Liver (tissue), 9 donors: ENCODE results near the gene CLDN16. TPM values are rescaled to one million over a fixed set of nuclear protein-coding genes. Genes with fewer than 3 reads are reported as not detected.

Experiments
- DNase-seq: peaks from one replicate; pipeline ENCODE4 v3.0.0-alpha.2; 2017; ENCODE audit warnings: low spot score
- H3K27ac ChIP-seq, 2 donors: one replicate each; pipeline ENCODE4 v1.7.0; 2013; ENCODE audit warnings: inconsistent platforms in 2 of 2, low read length in 2 of 2, control low read depth in 1 of 2, low read depth in 1 of 2, mild to moderate bottlenecking in 1 of 2
- H3K27me3 ChIP-seq, 4 donors: one replicate each; pipeline versions ENCODE4 v1.6.1 to v1.7.0; 2013; ENCODE audit warnings: low read length in 3 of 4, inconsistent platforms in 1 of 4, mild to moderate bottlenecking in 1 of 4, moderate library complexity in 1 of 4; ENCODE audit not compliant: control insufficient read depth in 4 of 4, insufficient read depth in 4 of 4
- H3K36me3 ChIP-seq, 4 donors: one replicate each; pipeline versions ENCODE4 v1.6.1 to v1.7.0; 2013; ENCODE audit warnings: low read length in 3 of 4, mild to moderate bottlenecking in 3 of 4, low read depth in 1 of 4, moderate library complexity in 1 of 4; ENCODE audit not compliant: control insufficient read depth in 4 of 4, insufficient read depth in 3 of 4
- H3K4me1 ChIP-seq, 4 donors: one replicate each; pipeline versions ENCODE4 v1.6.1 to v1.7.0; 2013; ENCODE audit warnings: low read length in 3 of 4, mild to moderate bottlenecking in 3 of 4, moderate library complexity in 1 of 4; ENCODE audit not compliant: control insufficient read depth in 4 of 4, insufficient read depth in 4 of 4
- H3K4me3 ChIP-seq, 3 donors: one replicate each; pipeline versions ENCODE4 v1.6.1 to v1.7.0; 2013; ENCODE audit warnings: low read length in 3 of 3, control low read depth in 1 of 3, low read depth in 1 of 3, mild to moderate bottlenecking in 1 of 3
- H3K9ac ChIP-seq, 2 donors: one replicate each; pipeline ENCODE4 v1.7.0; 2013; ENCODE audit warnings: low read length in 2 of 2, mild to moderate bottlenecking in 2 of 2, moderate library complexity in 2 of 2, control low read depth in 1 of 2, low read depth in 1 of 2
- H3K9me3 ChIP-seq, 4 donors: one replicate each; pipeline versions ENCODE4 v1.6.1 to v1.7.0; 2013; ENCODE audit warnings: low read length in 3 of 4; ENCODE audit not compliant: control insufficient read depth in 4 of 4
- CTCF ChIP-seq: fragments of 150-350 bp; IDR thresholded peaks from 2 replicates; pipeline ENCODE4 v1.5.1; 2017; ENCODE audit warnings: improper control_type of control experiment, low read depth, low read length; ENCODE audit not compliant: missing input control
- EGR1 ChIP-seq, 2 donors: IDR thresholded peaks; 2 replicates each; pipeline ENCODE4 v1.6.1; 2016 to 2018; ENCODE audit warnings: antibody characterized with exemption in 2 of 2, low read depth in 2 of 2
- FOXA1 ChIP-seq: IDR thresholded peaks from 2 replicates; pipeline ENCODE4 v1.6.1; 2016; ENCODE audit warnings: antibody characterized with exemption
- FOXA2 ChIP-seq: IDR thresholded peaks from 2 replicates; pipeline ENCODE4 v1.6.1; 2016; ENCODE audit warnings: antibody characterized with exemption
- GABPA ChIP-seq, 2 donors: IDR thresholded peaks in 1 of 2; conservative IDR thresholded peaks in 1 of 2; 2 replicates each; pipeline ENCODE4 v1.6.1; 2016; ENCODE audit warnings: antibody characterized with exemption in 2 of 2, mild to moderate bottlenecking in 1 of 2, moderate library complexity in 1 of 2
- HNF4A ChIP-seq, 2 donors: conservative IDR thresholded peaks; 2 replicates each; pipeline ENCODE4 v1.6.1; 2016; ENCODE audit warnings: antibody characterized with exemption in 2 of 2, mild to moderate bottlenecking in 2 of 2
- HNF4G ChIP-seq: IDR thresholded peaks from 2 replicates; pipeline ENCODE4 v1.6.1; 2016; ENCODE audit warnings: antibody characterized with exemption
- JUND ChIP-seq, 2 donors: IDR thresholded peaks; 2 replicates each; pipeline ENCODE4 v1.6.1; 2016; ENCODE audit warnings: antibody characterized with exemption in 2 of 2
- MAX ChIP-seq: IDR thresholded peaks from 2 replicates; pipeline ENCODE4 v1.6.1; 2016; ENCODE audit warnings: antibody characterized with exemption
- NR2F2 ChIP-seq: IDR thresholded peaks from 2 replicates; pipeline ENCODE4 v1.6.1; 2016; ENCODE audit warnings: antibody characterized with exemption
- RAD21 ChIP-seq, 2 donors: IDR thresholded peaks; 2 replicates each; pipeline ENCODE4 v1.6.1; 2016; ENCODE audit warnings: antibody characterized with exemption in 2 of 2, mild to moderate bottlenecking in 2 of 2
- REST ChIP-seq: IDR thresholded peaks from 2 replicates; pipeline ENCODE4 v1.6.1; 2016; ENCODE audit warnings: antibody characterized with exemption, mild to moderate bottlenecking
- RXRA ChIP-seq, 2 donors: IDR thresholded peaks; 2 replicates each; pipeline ENCODE4 v1.6.1; 2017 to 2018; ENCODE audit warnings: antibody characterized with exemption in 2 of 2, mild to moderate bottlenecking in 1 of 2
- SP1 ChIP-seq: IDR thresholded peaks from 2 replicates; pipeline ENCODE4 v1.6.1; 2018; ENCODE audit warnings: antibody characterized with exemption, mild to moderate bottlenecking
- TAF1 ChIP-seq: conservative IDR thresholded peaks from 2 replicates; pipeline ENCODE4 v1.6.1; 2016; ENCODE audit warnings: antibody characterized with exemption, mild to moderate bottlenecking
- YY1 ChIP-seq: IDR thresholded peaks from 2 replicates; pipeline ENCODE4 v1.6.1; 2016; ENCODE audit warnings: antibody characterized with exemption, mild to moderate bottlenecking
- polyA plus RNA-seq, 2 donors: library from polyadenylated mRNA; stranded (reverse) in 1 of 2; unstranded in 1 of 2; fragments of 200-250 nt in 1 of 2; fragments of >200 nt in 1 of 2; fragmentation: Nextera tagmentation in 1 of 2; extraction: Ambion mirVana in 1 of 2; gene quantifications; one replicate each; pipeline versions ENCODE4 v1.2.1 to v1.2.3, GENCODE V29; 2013 to 2015
- total RNA-seq, 2 donors: library from RNA; depleted of rRNA; stranded (reverse); fragments of >200 nt; gene quantifications; one replicate each; pipeline ENCODE4 v1.2.3, GENCODE V29; 2014
- TF ChIP-seq, protein P1 (sequence below): IDR thresholded peaks from 2 replicates; pipeline ENCODE4 v1.6.1; 2016; ENCODE audit warnings: antibody characterized with exemption
- TF ChIP-seq, protein P2 (sequence below): IDR thresholded peaks from 2 replicates; pipeline ENCODE4 v1.6.1; 2016; ENCODE audit warnings: antibody characterized with exemption
- donor health status: healthy.
- donor health status: healthy.
- donor health status: healthy.
- donor health status: healthy.
- donor health status: healthy.

The CLDN16 gene
- total and polyA plus RNA-seq, 4 donors = 0.22 to 0.89 (median 0.70) TPM

DNA sequence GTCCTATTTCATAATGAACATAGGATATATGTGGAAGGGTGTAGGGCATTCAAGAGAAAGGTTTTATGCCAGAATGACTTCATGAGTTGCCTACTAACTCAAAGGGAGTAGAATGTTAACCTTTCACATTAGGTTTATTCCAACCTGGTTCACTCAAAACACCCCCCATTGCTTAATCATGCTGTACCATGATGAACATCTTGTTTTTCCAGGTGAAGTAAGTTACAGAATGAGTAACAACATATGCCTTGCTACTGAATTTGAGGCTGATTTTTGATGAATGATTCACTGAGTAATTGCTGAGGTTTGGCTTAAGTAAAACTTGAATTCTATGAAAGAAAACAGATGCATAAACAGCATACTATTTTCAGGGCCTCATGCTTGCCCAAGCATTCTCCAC is 5.9 kb upstream of the CLDN16 start:
- no peaks in the 10 kb centered on the region for H3K27me3 ChIP-seq
- H3K4me1 ChIP-seq = peaks cover 0 to 3% (median 2%) of the 10 kb centered on the region in 4 donors
- no peak overlapping the region for H3K9ac ChIP-seq
- no peak for DNase-seq
- H3K4me3 ChIP-seq = no peak overlapping the region
- no peak overlapping the region for H3K27ac ChIP-seq
- TF ChIP-seq CTCF (no peak), REST (no peak), HNF4G (no peak), YY1 (no peak), FOXA1 (no peak), JUND (IDR thresholded peaks at IDR 0.05) (no peak), RAD21 (IDR thresholded peaks at IDR 0.05) (no peak), TAF1 (no peak), EGR1 (IDR thresholded peaks at IDR 0.05; ENCODE audit: low read depth in 2 of 2) (no peak), RXRA (IDR thresholded peaks at IDR 0.05) (no peak), SP1 (no peak), NR2F2 (no peak), MAX (no peak), FOXA2 (no peak), HNF4A (conservative IDR thresholded peaks at IDR 0.05) (no peak), GABPA (IDR thresholded peaks at IDR 0.05 in 1 of 2, conservative IDR thresholded peaks at IDR 0.05 in 1 of 2) (no peak)
- TF ChIP-seq, protein P1, sequence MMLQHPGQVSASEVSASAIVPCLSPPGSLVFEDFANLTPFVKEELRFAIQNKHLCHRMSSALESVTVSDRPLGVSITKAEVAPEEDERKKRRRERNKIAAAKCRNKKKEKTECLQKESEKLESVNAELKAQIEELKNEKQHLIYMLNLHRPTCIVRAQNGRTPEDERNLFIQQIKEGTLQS = no peak
- TF ChIP-seq, protein P2, sequence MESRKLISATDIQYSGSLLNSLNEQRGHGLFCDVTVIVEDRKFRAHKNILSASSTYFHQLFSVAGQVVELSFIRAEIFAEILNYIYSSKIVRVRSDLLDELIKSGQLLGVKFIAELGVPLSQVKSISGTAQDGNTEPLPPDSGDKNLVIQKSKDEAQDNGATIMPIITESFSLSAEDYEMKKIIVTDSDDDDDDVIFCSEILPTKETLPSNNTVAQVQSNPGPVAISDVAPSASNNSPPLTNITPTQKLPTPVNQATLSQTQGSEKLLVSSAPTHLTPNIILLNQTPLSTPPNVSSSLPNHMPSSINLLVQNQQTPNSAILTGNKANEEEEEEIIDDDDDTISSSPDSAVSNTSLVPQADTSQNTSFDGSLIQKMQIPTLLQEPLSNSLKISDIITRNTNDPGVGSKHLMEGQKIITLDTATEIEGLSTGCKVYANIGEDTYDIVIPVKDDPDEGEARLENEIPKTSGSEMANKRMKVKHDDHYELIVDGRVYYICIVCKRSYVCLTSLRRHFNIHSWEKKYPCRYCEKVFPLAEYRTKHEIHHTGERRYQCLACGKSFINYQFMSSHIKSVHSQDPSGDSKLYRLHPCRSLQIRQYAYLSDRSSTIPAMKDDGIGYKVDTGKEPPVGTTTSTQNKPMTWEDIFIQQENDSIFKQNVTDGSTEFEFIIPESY = no peak
- H3K36me3 ChIP-seq = no peaks in the 10 kb centered on the region
- no peaks in the 10 kb centered on the region for H3K9me3 ChIP-seq
